ENCODE data around the gene SERINC2. TPM values are rescaled to one million over a fixed set of nuclear protein-coding genes. Genes with fewer than 3 reads are reported as not detected.

Gene SERINC2
- total and polyA plus RNA-seq, 10 donors, result 1.3 to 8.7 (median 2.6) TPM

DNA sequence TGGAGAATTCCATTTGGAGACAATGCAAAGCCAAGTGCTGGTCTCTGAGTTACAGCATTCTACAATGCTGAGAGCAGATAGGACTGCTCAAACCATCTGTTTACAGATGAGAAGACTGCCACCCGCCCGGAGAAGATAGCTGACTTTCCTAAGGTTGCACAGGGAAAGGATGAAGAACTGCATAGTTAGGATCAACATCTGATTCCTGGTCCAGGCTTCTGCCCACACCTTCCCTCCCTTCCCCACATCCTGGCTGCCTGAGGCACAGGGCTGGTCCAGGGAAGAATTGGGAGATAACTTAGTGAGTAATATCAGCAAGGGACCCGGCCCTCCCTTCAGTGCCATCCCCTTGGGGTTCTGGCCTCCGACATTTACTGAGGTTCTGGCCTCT, 2.0 kb downstream of the SERINC2 start:
- Histone ChIP-seq H3K27me3 (replicated peaks in 1 of 7) (peaks cover 0 to 60% (median 26%) of the 10 kb centered on the region in 7 donors), H3K9me3 (no peaks in the 10 kb centered on the region), H3K4me3 (no peak overlapping the region), H3K4me1 (peaks cover 6 to 19% (median 14%) of the 10 kb centered on the region in 6 donors), H3K27ac (no peak overlapping the region), H3K36me3 (no peaks in the 10 kb centered on the region)
- intact Hi-C loops (cut with DNase I; ENCODE audit: low total_unique reads), result no loop called here
- no peak for DNase-seq
- TF ChIP-seq, protein P1, sequence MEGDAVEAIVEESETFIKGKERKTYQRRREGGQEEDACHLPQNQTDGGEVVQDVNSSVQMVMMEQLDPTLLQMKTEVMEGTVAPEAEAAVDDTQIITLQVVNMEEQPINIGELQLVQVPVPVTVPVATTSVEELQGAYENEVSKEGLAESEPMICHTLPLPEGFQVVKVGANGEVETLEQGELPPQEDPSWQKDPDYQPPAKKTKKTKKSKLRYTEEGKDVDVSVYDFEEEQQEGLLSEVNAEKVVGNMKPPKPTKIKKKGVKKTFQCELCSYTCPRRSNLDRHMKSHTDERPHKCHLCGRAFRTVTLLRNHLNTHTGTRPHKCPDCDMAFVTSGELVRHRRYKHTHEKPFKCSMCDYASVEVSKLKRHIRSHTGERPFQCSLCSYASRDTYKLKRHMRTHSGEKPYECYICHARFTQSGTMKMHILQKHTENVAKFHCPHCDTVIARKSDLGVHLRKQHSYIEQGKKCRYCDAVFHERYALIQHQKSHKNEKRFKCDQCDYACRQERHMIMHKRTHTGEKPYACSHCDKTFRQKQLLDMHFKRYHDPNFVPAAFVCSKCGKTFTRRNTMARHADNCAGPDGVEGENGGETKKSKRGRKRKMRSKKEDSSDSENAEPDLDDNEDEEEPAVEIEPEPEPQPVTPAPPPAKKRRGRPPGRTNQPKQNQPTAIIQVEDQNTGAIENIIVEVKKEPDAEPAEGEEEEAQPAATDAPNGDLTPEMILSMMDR (IDR thresholded peaks at IDR 0.05 in 8 of 11, conservative IDR thresholded peaks at IDR 0.05 in 3 of 11), result no peak
- TF ChIP-seq POLR2A (IDR thresholded peaks at IDR 0.05) (no peak), POLR2AphosphoS5 (IDR thresholded peaks at IDR 0.05) (no peak)
- WGBS, 5 donors, result 85 to 96% (median 95%) methylated on average over 4 of the region's 4 CpGs

DNA sequence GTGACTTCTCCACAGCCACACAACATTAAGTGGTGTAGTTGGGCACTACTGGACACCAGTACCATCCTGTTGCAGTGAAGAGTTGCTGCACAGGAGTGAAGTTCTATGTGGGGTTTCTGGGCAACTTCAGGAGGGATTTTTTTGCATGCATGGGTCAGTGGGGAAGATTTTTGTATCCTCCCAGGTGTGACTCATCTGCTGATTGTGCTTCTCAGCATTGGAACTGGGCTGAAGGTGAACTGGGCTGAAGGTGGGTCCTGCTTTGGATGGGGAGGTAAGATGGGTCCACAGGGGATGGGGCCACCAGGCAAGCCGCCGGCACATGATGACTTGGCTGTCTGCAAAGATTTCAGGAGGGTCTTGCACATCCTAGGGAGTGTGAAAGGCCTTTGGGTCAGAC, 2.6 kb downstream of the SERINC2 start:
- H3K4me3 ChIP-seq, result no peak overlapping the region
- WGBS, 5 donors, result 60 to 95% (median 91%) methylated on average over 1 to 2 of the region's 2 CpGs
- H3K9me3 ChIP-seq, result no peaks in the 10 kb centered on the region
- TF ChIP-seq, protein P1 (IDR thresholded peaks at IDR 0.05 in 8 of 11, conservative IDR thresholded peaks at IDR 0.05 in 3 of 11), result no peak
- no peak for TF ChIP-seq POLR2AphosphoS5 (IDR thresholded peaks at IDR 0.05)
- TF ChIP-seq POLR2A (IDR thresholded peaks at IDR 0.05), result no peak
- H3K27me3 ChIP-seq (replicated peaks in 1 of 7), result peaks cover 0 to 53% (median 26%) of the 10 kb centered on the region in 7 donors
- peaks cover 6 to 19% (median 14%) of the 10 kb centered on the region in 6 donors for H3K4me1 ChIP-seq
- intact Hi-C loops (cut with DNase I; ENCODE audit: low total_unique reads), result no loop called here
- no peak for DNase-seq
- H3K36me3 ChIP-seq, result no peaks in the 10 kb centered on the region
- H3K27ac ChIP-seq, result no peak overlapping the region

DNA sequence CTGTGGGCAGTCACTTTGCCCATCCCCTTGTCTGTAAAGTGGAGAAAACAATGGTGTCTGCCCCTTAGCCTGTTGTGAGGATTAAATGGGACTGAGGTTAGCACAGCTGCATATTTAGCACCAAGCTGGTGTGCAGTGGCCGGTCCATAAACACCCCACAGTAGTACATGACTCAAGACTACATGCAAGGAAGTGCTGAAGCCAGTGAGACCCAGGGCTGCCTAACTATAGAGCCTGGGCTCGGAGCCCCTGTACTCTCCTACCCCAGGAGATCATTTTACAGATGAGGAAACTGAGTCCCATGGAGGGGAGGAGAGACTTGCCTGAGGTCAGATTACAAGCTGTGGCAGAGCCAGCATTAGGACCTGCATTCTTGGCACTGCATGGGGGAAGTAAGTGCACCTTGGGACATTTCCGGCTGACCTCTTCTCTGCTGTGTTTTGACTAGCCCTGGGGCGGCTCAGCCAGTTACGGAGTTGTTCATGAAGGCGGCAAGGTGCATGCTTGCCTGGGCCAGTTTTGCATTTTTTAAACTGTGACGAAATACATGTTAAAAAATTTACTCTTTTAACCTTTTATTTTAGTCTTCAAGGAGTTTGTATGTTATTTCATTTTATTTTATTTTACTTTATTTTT, 3.2 kb downstream of the SERINC2 start:
- intact Hi-C loops (cut with DNase I; ENCODE audit: low total_unique reads), result no loop called here
- DNase-seq, result no peak
- H3K4me1 ChIP-seq, result peaks cover 6 to 19% (median 14%) of the 10 kb centered on the region in 6 donors
- no peaks in the 10 kb centered on the region for H3K9me3 ChIP-seq
- H3K27ac ChIP-seq, result no peak overlapping the region
- H3K27me3 ChIP-seq (replicated peaks in 1 of 7), result peaks cover 0 to 48% (median 26%) of the 10 kb centered on the region in 7 donors
- TF ChIP-seq, protein P1 (IDR thresholded peaks at IDR 0.05 in 8 of 11, conservative IDR thresholded peaks at IDR 0.05 in 3 of 11), result no peak
- TF ChIP-seq POLR2A (IDR thresholded peaks at IDR 0.05) (no peak), POLR2AphosphoS5 (IDR thresholded peaks at IDR 0.05) (no peak)
- H3K4me3 ChIP-seq, result no peak overlapping the region
- WGBS, 5 donors, result 74 to 89% (median 81%) methylated on average over 7 of the region's 7 CpGs
- H3K36me3 ChIP-seq, result no peaks in the 10 kb centered on the region

DNA sequence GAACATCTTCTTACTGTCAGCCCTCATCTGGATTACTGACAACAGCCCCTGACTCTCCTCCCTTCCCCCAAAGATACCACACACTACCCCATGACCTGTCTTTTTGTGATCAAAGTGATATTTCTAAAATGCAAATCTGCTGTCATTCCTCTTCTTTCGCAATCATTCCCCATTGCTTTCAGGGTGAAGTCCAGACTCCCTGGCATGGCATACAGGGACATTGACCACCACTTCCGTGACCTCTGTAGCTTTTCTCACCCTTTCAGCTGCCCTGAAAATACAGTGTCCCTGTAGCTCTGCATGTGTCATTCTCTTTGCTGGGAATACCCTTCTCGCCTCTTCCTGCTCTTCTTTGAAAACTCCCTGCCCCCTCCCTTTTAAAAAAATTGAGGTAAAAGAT, 4.1 kb downstream of the SERINC2 start:
- Histone ChIP-seq H3K9me3 (no peaks in the 10 kb centered on the region), H3K4me3 (no peak overlapping the region), H3K4me1 (peaks cover 6 to 19% (median 14%) of the 10 kb centered on the region in 6 donors), H3K27me3 (replicated peaks in 1 of 7) (peaks cover 0 to 38% (median 19%) of the 10 kb centered on the region in 7 donors), H3K27ac (no peak overlapping the region), H3K36me3 (no peaks in the 10 kb centered on the region)
- DNase-seq, result no peak
- TF ChIP-seq POLR2A (IDR thresholded peaks at IDR 0.05) (no peak), POLR2AphosphoS5 (IDR thresholded peaks at IDR 0.05) (no peak)
- TF ChIP-seq, protein P1 (IDR thresholded peaks at IDR 0.05 in 8 of 11, conservative IDR thresholded peaks at IDR 0.05 in 3 of 11), result no peak
- 77 to 86% (median 83%) methylated on average over 3 of the region's 3 CpGs for WGBS, 5 donors
- intact Hi-C loops (cut with DNase I; ENCODE audit: low total_unique reads), result no loop called here

Measured in spleen (tissue), 11 donors.